Measurements from ENCODE around the gene ADAMTS3.

GRCh38 chr4:72471816-72472215, 97.2 kb downstream of the ADAMTS3 start:
- no peak for TF ChIP-seq ARNTL (CRISPR knock-in tag; IDR thresholded peaks at IDR 0.05; ENCODE audit: borderline replicate concordance, low read depth)
- TF ChIP-seq TSHZ2 (CRISPR knock-in tag; IDR thresholded peaks at IDR 0.05) = no peak
- TF ChIP-seq, protein P1, sequence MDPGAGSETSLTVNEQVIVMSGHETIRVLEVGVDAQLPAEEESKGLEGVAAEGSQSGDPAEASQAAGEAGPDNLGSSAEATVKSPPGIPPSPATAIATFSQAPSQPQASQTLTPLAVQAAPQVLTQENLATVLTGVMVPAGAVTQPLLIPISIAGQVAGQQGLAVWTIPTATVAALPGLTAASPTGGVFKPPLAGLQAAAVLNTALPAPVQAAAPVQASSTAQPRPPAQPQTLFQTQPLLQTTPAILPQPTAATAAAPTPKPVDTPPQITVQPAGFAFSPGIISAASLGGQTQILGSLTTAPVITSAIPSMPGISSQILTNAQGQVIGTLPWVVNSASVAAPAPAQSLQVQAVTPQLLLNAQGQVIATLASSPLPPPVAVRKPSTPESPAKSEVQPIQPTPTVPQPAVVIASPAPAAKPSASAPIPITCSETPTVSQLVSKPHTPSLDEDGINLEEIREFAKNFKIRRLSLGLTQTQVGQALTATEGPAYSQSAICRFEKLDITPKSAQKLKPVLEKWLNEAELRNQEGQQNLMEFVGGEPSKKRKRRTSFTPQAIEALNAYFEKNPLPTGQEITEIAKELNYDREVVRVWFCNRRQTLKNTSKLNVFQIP (CRISPR knock-in tag; IDR thresholded peaks at IDR 0.05; ENCODE audit: borderline replicate concordance, low read depth) = no peak
- TF ChIP-seq, protein P2, sequence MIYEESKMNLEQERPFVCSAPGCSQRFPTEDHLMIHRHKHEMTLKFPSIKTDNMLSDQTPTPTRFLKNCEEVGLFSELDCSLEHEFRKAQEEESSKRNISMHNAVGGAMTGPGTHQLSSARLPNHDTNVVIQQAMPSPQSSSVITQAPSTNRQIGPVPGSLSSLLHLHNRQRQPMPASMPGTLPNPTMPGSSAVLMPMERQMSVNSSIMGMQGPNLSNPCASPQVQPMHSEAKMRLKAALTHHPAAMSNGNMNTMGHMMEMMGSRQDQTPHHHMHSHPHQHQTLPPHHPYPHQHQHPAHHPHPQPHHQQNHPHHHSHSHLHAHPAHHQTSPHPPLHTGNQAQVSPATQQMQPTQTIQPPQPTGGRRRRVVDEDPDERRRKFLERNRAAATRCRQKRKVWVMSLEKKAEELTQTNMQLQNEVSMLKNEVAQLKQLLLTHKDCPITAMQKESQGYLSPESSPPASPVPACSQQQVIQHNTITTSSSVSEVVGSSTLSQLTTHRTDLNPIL (CRISPR knock-in tag; IDR thresholded peaks at IDR 0.05; ENCODE audit: low read depth) = no peak

Data from SK-N-SH treated with all-trans-retinoic acid at 6 μM for 48 hours (cell line).